Articular chondrocyte of knee joint (primary cell): ENCODE results near the gene ANKRD36C. TPM values are rescaled to one million over a fixed set of nuclear protein-coding genes. Genes with fewer than 3 reads are reported as not detected.

ENCODE experiments used
- small RNA-seq: library from RNA; depleted of rRNA; stranded (forward); fragments of <200 nt; gene quantifications from one replicate; pipeline ENCODE3, GENCODE V24; 2012
- total RNA-seq: library from RNA; depleted of rRNA; stranded (reverse); fragments of >200 nt; gene quantifications from 2 replicates; pipeline ENCODE4 v1.2.3, GENCODE V29; 2012

The ANKRD36C gene
- total RNA-seq = 62.6 and 73.4 TPM in 2 replicates

DNA sequence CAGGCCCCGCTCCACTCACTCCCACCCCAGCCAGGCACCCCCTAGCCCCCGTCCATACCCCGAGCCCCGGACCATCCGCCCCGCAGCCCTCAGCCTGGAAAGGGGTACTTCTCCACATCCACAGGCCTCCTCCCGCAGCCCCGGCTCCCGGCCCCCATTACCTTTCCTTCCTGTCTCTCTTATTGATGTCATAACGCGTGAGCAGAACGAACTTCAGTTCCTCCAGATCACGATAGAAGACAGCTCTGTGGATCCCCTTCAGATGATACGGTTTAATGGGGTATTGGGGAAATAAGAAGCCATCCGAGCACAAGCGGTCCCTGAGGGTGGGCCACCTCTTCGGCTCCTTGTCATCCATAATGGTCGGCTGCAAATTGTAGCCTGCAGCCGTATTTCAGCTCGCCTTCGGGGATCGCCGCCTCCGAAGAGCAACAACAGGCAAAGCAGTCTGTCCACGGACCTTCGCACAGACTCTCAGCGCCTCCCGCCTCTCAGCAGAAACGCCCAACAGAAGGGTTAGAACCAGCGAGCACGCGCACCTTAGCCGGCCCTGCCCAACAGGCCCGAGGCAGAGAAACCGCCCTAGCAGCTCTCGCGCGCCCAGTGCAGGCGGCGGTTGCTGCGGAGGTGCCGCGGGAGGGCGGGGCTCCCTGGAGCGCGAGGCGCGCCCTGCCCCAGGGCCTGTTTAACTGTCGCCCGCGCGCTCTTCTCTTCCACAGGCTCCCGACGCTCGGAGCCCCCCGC is at the start of gene ANKRD36C:
ANKRD36C (minus strand) TSS at position 474 of the 744 bp plus-strand sequence; CDS start at position 358, 116 bp downstream.

DNA sequence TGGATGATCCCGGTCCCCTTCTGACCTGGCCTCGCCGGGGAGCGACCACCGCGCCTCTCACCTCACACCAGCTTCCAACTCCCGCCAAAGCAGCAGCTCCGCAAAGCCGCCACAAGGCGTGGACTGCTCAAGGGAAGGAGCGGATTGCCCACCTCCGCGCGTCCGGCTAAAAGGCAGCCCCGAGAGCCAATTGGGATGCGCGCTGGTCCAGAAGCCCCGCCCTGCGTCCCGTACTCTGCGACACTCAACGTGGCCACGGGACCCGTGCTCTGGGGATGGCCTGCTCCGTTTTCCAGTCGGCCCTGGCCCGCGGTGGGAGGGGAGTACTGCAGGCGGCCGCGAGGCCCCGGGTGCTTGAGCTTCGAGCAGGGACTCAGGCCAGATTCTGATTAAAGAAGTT is 43.2 kb upstream of the ANKRD36C start, which contains the start of gene GPAT2:
GPAT2 (minus strand) TSS at position 125 of the 400 bp plus-strand sequence. CDS start 2,557 bp downstream, outside the sequence.

Small RNAs within 50 kb of the gene (small RNA-seq; reads per million reads assigned to genes)
- gene RN7SL210P = not detected

Other genes starting within 250 kb of the ANKRD36C start
- 0.76 and 0.91 TPM in 2 replicates for gene GPAT2, start 43.1 kb upstream of the ANKRD36C start, total RNA-seq
- under 0.01 TPM in 1 of 2 replicates, not detected in the other for gene ADRA2B, start 124.7 kb upstream of the ANKRD36C start, total RNA-seq
- not detected in 2 replicates for gene ASTL, start 146.7 kb upstream of the ANKRD36C start, total RNA-seq
- 1.2 and 2.1 TPM in 2 replicates for gene DUSP2, start 153.6 kb upstream of the ANKRD36C start, total RNA-seq
- gene STARD7, start 217.0 kb upstream of the ANKRD36C start, total RNA-seq = 134 and 158 TPM in 2 replicates